ENCODE measurements around the gene UROS. TPM values are rescaled to one million over a fixed set of nuclear protein-coding genes. Genes with fewer than 3 reads are reported as not detected.
A peak's percentile ranks its signal among the peaks of the same experiment; 100 is the strongest.

UROS gene
- total and polyA plus RNA-seq, 10 of the 15 experiments (the other 5 are each of a cell fraction or from before 2014, with no cell fraction given), result 4.3 to 112 (median 64.5) TPM

DNA sequence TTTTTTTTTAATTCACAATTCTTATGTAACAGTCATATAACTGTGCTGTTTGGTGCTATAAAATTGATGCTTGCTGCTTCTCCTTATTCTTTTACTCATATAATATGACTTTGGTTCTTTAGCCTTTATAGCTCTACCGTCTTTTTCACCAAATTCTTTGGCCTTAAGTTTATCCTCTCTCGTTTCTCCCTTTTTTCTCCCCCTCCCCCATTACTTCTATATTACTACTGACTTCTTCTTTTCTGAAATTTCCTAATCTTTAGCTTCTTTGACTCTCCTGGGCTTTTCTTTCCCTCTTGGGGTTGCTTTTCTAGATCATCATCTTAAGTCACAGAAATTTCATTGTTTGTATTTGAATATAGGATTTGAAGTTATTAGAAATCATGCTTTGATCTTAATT, 4.1 kb upstream of the UROS start:
- Histone ChIP-seq H3K27ac (ENCODE audit: control insufficient read depth, insufficient read depth) (no peak overlapping the region), H3K4me1 (ENCODE audit: control insufficient read depth, insufficient read depth, low read length) (0 out of 2 replicates have a peak, but pooled peaks cover 3% of the 10 kb centered on the region), H3K9ac (ENCODE audit: control insufficient read depth, insufficient read depth, low read length) (no peak overlapping the region), H2AFZ (ENCODE audit: control insufficient read depth, low read depth, low read length) (no peak overlapping the region), H3K9me3 (replicated peaks; ENCODE audit: control insufficient read depth, insufficient read depth, low read length) (no peaks in the 10 kb centered on the region), H3K4me3 (no peak overlapping the region), H4K20me1 (ENCODE audit: control insufficient read depth, insufficient read depth) (no peaks in the 10 kb centered on the region), H3K4me2 (ENCODE audit: control insufficient read depth, insufficient read depth) (no peak overlapping the region), H3K36me3 (ENCODE audit: control insufficient read depth in 2 of 2, insufficient read depth in 2 of 2, low read length in 1 of 2) (peaks cover under 1 to 21% of the 10 kb centered on the region in 2 experiments), H3K27me3 (replicated peaks in 1 of 2; ENCODE audit: control insufficient read depth in 2 of 2, insufficient read depth in 2 of 2, low read length in 1 of 2) (no peaks in the 10 kb centered on the region), H3K79me2 (ENCODE audit: control insufficient read depth, insufficient read depth, low read length) (peaks cover 46% of the 10 kb centered on the region)
- BruUV-seq (replicated peaks), result no TSS peak
- TF ChIP-seq HDAC6 (IDR thresholded peaks at IDR 0.05; ENCODE audit: unreplicated experiment) (no peak), BHLHE40 (IDR thresholded peaks at IDR 0.05; ENCODE audit: borderline replicate concordance in 1 of 2, low read depth in 2 of 2, low read length in 1 of 2) (no peak), ZNF622 (IDR thresholded peaks at IDR 0.05) (no peak), CREM (IDR thresholded peaks at IDR 0.05; ENCODE audit: low read depth) (no peak), STAT1 (conservative IDR thresholded peaks at IDR 0.05) (no peak)
- WGBS (ENCODE audit: insufficient coverage, insufficient replicate concordance, low lambda C conversion rate, missing lambda C conversion rate), result 76% methylated on average over 2 of the region's 2 CpGs
- no peak for ATAC-seq
- POLR2A ChIA-PET, result no interaction called here
- FAIRE-seq, result no peak
- RAD21 ChIA-PET (ENCODE audit: unreplicated experiment), result no interaction called here
- in situ Hi-C loops (cut with MboI), result no loop called here
- no peak for DNase-seq (ENCODE audit: low read depth, low spot score)
- SMC1A ChIA-PET (ENCODE audit: uncharacterized antibody, unreplicated experiment), result interaction anchor here (0.7 kb wide), 1 partner anchor 12 kb away, joined by 3 read pairs; no protein-coding TSS in a partner anchor
- intact Hi-C loops (cut with micrococcal nuclease; ENCODE audit: unreplicated experiment), result no loop called here
- CTCF ChIA-PET, result interaction anchor here (0.6 to 1.6 kb wide), 2 partner anchors 41 to 212 kb away, joined by 3 to 4 read pairs; no protein-coding TSS in a partner anchor

DNA sequence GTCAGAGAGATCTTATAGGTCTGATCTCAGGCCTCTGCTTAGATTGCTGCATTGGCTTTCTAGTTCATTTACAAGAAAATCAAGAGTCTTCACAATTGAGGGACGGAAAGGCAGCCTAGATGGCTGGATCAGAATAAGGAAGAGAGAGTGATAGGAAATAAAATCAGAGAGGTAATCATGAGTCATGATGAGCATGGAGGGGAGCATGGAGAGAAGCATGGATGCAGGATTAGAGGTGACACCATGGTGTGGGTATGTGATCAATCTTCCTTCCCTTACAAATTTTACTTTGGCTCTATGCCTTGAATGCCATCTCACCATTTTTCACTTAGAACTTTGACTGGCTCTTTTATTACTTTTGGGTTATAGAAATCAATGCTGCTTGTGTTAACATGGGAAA, 1.7 kb upstream of the UROS start:
- intact Hi-C loops (cut with micrococcal nuclease; ENCODE audit: unreplicated experiment), result loop anchor here (5.0 kb wide), 1 partner anchor 42 kb away; no protein-coding TSS in a partner anchor
- peaks cover 59% of the 10 kb centered on the region for H3K79me2 ChIP-seq (ENCODE audit: control insufficient read depth, insufficient read depth, low read length)

More for the DNA sequence above, 1.7 kb upstream of the UROS start:
- peak overlapping the region; percentile 83 for H3K4me2 ChIP-seq (ENCODE audit: control insufficient read depth, insufficient read depth)
- no peak for DNase-seq (ENCODE audit: low read depth, low spot score)
- ChIA-PET SMC1A (ENCODE audit: uncharacterized antibody, unreplicated experiment) (no interaction called here), CTCF (no interaction called here), RAD21 (ENCODE audit: unreplicated experiment) (no interaction called here), POLR2A (no interaction called here)
- peak overlapping the region; percentile 92 for H3K4me3 ChIP-seq
- in situ Hi-C loops (cut with MboI), result no loop called here
- 86% methylated on average over 1 of the region's 1 CpG for WGBS (ENCODE audit: insufficient coverage, insufficient replicate concordance, low lambda C conversion rate, missing lambda C conversion rate)
- H4K20me1 ChIP-seq (ENCODE audit: control insufficient read depth, insufficient read depth), result no peaks in the 10 kb centered on the region
- H3K9ac ChIP-seq (ENCODE audit: control insufficient read depth, insufficient read depth, low read length), result peak overlapping the region; percentile 37; the same call in 1 of the 2 replicates
- no peak overlapping the region for H2AFZ ChIP-seq (ENCODE audit: control insufficient read depth, low read depth, low read length)
- no TSS peak for BruUV-seq (replicated peaks)
- no peak for FAIRE-seq
- no peak for ATAC-seq
- H3K4me1 ChIP-seq (ENCODE audit: control insufficient read depth, insufficient read depth, low read length), result peaks cover 9% of the 10 kb centered on the region; the same call in 1 of the 2 replicates
- H3K27ac ChIP-seq (ENCODE audit: control insufficient read depth, insufficient read depth), result no peak overlapping the region; the same call in 1 of the 2 replicates
- peaks cover 0 to 11% of the 10 kb centered on the region in 2 experiments for H3K36me3 ChIP-seq (ENCODE audit: control insufficient read depth in 2 of 2, insufficient read depth in 2 of 2, low read length in 1 of 2)
- TF ChIP-seq, protein P1, sequence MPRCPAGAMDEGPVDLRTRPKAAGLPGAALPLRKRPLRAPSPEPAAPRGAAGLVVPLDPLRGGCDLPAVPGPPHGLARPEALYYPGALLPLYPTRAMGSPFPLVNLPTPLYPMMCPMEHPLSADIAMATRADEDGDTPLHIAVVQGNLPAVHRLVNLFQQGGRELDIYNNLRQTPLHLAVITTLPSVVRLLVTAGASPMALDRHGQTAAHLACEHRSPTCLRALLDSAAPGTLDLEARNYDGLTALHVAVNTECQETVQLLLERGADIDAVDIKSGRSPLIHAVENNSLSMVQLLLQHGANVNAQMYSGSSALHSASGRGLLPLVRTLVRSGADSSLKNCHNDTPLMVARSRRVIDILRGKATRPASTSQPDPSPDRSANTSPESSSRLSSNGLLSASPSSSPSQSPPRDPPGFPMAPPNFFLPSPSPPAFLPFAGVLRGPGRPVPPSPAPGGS (IDR thresholded peaks at IDR 0.05; ENCODE audit: borderline replicate concordance, insufficient read depth, low read depth, low read length, poor library complexity, severe bottlenecking), result peak; percentile 39
- TF ChIP-seq YY1 (IDR thresholded peaks at IDR 0.05; ENCODE audit: low read depth, low read length), result no peak
- no peaks in the 10 kb centered on the region for H3K9me3 ChIP-seq (replicated peaks; ENCODE audit: control insufficient read depth, insufficient read depth, low read length)
- no peaks in the 10 kb centered on the region for H3K27me3 ChIP-seq (replicated peaks in 1 of 2; ENCODE audit: control insufficient read depth in 2 of 2, insufficient read depth in 2 of 2, low read length in 1 of 2)

Data from GM12878 (cell line).